ENCODE measurements around the gene CRYGB. TPM values are rescaled to one million over a fixed set of nuclear protein-coding genes. Genes with fewer than 3 reads are reported as not detected.

Gene CRYGB
- total and polyA plus RNA-seq, 2 donors (not counting 3 experiments of a cell fraction or from before 2014, with no cell fraction given) = not detected

DNA sequence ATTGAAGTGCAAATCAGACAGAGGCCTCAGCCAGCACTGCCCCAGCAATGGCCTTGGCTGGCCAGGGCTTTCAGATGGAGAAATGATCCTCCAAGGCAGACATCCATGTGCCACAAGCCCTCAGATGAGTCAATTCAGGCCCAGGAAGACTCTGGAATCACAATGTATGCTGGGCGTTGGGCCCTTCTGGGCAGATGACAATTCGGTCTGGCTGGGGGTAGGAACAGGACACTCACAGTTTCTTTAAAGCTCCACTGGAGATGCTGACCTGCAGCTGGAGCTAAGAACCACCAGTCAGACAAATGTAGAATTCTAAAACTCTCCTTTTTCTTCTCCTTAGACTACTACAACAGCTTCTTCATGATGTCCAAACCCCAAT lies 9.3 kb downstream of the CRYGB start:
- H4K20me1 ChIP-seq (replicated peaks; ENCODE audit: control insufficient read depth, extremely low read depth, insufficient read depth, low read length) = no peaks in the 10 kb centered on the region
- no peaks in the 10 kb centered on the region for H3K36me3 ChIP-seq (ENCODE audit: control insufficient read depth in 2 of 2, extremely low read depth in 1 of 2, insufficient read depth in 2 of 2, low read length in 2 of 2)
- TF ChIP-seq, protein P1, sequence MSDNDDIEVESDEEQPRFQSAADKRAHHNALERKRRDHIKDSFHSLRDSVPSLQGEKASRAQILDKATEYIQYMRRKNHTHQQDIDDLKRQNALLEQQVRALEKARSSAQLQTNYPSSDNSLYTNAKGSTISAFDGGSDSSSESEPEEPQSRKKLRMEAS (IDR thresholded peaks at IDR 0.05; ENCODE audit: insufficient read depth, insufficient read length) = no peak
- TF ChIP-seq JUN (IDR thresholded peaks at IDR 0.05; ENCODE audit: borderline replicate concordance, insufficient read depth, insufficient read length, low read depth) = no peak
- TF ChIP-seq FOS (IDR thresholded peaks at IDR 0.05; ENCODE audit: borderline replicate concordance, insufficient read depth, low read length) = no peak
- no peak for TF ChIP-seq POLR2A (IDR thresholded peaks at IDR 0.05; ENCODE audit: low read depth, low read length)
- TF ChIP-seq GATA2 (IDR thresholded peaks at IDR 0.05; ENCODE audit: insufficient read depth, insufficient read length, low read depth, low read length) = no peak
- TF ChIP-seq, protein P2, sequence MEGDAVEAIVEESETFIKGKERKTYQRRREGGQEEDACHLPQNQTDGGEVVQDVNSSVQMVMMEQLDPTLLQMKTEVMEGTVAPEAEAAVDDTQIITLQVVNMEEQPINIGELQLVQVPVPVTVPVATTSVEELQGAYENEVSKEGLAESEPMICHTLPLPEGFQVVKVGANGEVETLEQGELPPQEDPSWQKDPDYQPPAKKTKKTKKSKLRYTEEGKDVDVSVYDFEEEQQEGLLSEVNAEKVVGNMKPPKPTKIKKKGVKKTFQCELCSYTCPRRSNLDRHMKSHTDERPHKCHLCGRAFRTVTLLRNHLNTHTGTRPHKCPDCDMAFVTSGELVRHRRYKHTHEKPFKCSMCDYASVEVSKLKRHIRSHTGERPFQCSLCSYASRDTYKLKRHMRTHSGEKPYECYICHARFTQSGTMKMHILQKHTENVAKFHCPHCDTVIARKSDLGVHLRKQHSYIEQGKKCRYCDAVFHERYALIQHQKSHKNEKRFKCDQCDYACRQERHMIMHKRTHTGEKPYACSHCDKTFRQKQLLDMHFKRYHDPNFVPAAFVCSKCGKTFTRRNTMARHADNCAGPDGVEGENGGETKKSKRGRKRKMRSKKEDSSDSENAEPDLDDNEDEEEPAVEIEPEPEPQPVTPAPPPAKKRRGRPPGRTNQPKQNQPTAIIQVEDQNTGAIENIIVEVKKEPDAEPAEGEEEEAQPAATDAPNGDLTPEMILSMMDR (IDR thresholded peaks at IDR 0.05; ENCODE audit: extremely low read depth in 1 of 2, insufficient read depth in 1 of 2, low read depth in 1 of 2, low read length in 2 of 2) = no peak
- no peak for TF ChIP-seq MYC (IDR thresholded peaks at IDR 0.05; ENCODE audit: low read depth, low read length)
- no peak for TF ChIP-seq POLR2AphosphoS5 (IDR thresholded peaks at IDR 0.05; ENCODE audit: insufficient read depth, low read depth, low read length)
- no peak for TF ChIP-seq EZH2 (IDR thresholded peaks at IDR 0.05; ENCODE audit: borderline replicate concordance, low read depth, low read length, severe bottlenecking)
- H3K4me3 ChIP-seq (replicated peaks in 1 of 3; ENCODE audit: insufficient read depth in 1 of 3, low read depth in 1 of 3, low read length in 3 of 3) = no peak overlapping the region
- BruUV-seq (replicated peaks) = no TSS peak
- ChIA-PET POLR2A (no interaction called here), CTCF (no interaction called here)
- FAIRE-seq (no peak), DNase-seq (ENCODE audit: low read depth, low spot score) (no peak)
- H2AFZ ChIP-seq (ENCODE audit: low read depth, low read length) = no peak overlapping the region
- H3K9me3 ChIP-seq (replicated peaks; ENCODE audit: control insufficient read depth, insufficient read depth, low read length) = no peaks in the 10 kb centered on the region
- intact Hi-C loops (cut with micrococcal nuclease) (no loop called here), dilution Hi-C loops (cut with MboI; ENCODE audit: extremely low pct_ligation_motif_present, low sequenced_read_pairs) (no loop called here)
- no peaks in the 10 kb centered on the region for H3K27me3 ChIP-seq (ENCODE audit: control insufficient read depth in 2 of 2, insufficient read depth in 2 of 2, low read length in 2 of 2)
- no peaks in the 10 kb centered on the region for H3K79me2 ChIP-seq (ENCODE audit: control insufficient read depth, insufficient read depth, low read length)
- H3K9me1 ChIP-seq (replicated peaks; ENCODE audit: control insufficient read depth, extremely low read depth, insufficient read depth, low read length) = no peaks in the 10 kb centered on the region
- no peak overlapping the region for H3K9ac ChIP-seq (replicated peaks; ENCODE audit: extremely low read depth, insufficient read depth, low read length)
- no peaks in the 10 kb centered on the region for H3K4me1 ChIP-seq (ENCODE audit: control insufficient read depth, extremely low read depth, insufficient read depth, low read length)
- no peak overlapping the region for H3K4me2 ChIP-seq (ENCODE audit: insufficient read depth, low read length)
- no peak overlapping the region for H3K27ac ChIP-seq (ENCODE audit: insufficient read depth, low read depth, low read length)

Measured in endothelial cell of umbilical vein (primary cell).